ENCODE data around the gene KLC1. TPM values are rescaled to one million over a fixed set of nuclear protein-coding genes. Genes with fewer than 3 reads are reported as not detected.

Gene KLC1
- total and polyA plus RNA-seq, 4 donors = 93.3 to 225 (median 139) TPM

DNA sequence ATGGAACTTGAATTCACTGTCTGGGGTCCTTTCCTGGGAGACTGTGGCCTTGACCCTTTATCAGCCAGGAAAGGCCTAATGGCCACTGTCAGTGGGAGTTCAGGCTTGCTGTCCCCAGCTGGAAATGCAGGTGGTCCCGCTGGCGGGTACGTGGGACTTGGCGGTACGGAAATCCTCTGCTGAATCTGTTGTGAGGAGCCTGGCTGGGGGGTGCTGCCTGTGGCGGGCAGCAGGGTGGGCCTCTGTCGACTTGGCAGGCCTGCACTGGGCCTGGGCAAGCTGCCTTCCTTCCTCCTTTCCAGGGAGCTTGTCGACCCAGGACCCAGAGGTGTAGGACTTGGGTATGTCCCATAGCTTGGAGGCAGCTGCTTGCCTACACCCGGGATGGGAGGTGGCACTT lies 112.9 kb downstream of the KLC1 start:
- no peaks in the 10 kb centered on the region for H3K9me3 ChIP-seq (ENCODE audit: control insufficient read depth in 4 of 4, insufficient read depth in 3 of 4, low read length in 3 of 4)
- H3K36me3 ChIP-seq (ENCODE audit: control insufficient read depth in 4 of 4, insufficient read depth in 4 of 4, low read length in 4 of 4) = peaks cover 8 to 53% (median 14%) of the 10 kb centered on the region in 4 donors
- no peak for ATAC-seq (ENCODE audit: insufficient read depth, low FRiP score)
- H3K9ac ChIP-seq (ENCODE audit: insufficient read depth in 1 of 2, low read length in 2 of 2) = no peak overlapping the region
- no peak overlapping the region for H3K27ac ChIP-seq (ENCODE audit: low read depth in 1 of 2, low read length in 1 of 2)
- DNase-seq = no peak
- 83% methylated on average over 9 of the region's 9 CpGs for WGBS, 2 donors
- H3K4me1 ChIP-seq (ENCODE audit: control insufficient read depth in 5 of 5, insufficient read depth in 5 of 5, low read length in 5 of 5) = peaks cover 0 to 3% (median 0%) of the 10 kb centered on the region in 5 donors
- TF ChIP-seq, protein P1, sequence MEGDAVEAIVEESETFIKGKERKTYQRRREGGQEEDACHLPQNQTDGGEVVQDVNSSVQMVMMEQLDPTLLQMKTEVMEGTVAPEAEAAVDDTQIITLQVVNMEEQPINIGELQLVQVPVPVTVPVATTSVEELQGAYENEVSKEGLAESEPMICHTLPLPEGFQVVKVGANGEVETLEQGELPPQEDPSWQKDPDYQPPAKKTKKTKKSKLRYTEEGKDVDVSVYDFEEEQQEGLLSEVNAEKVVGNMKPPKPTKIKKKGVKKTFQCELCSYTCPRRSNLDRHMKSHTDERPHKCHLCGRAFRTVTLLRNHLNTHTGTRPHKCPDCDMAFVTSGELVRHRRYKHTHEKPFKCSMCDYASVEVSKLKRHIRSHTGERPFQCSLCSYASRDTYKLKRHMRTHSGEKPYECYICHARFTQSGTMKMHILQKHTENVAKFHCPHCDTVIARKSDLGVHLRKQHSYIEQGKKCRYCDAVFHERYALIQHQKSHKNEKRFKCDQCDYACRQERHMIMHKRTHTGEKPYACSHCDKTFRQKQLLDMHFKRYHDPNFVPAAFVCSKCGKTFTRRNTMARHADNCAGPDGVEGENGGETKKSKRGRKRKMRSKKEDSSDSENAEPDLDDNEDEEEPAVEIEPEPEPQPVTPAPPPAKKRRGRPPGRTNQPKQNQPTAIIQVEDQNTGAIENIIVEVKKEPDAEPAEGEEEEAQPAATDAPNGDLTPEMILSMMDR (IDR thresholded peaks at IDR 0.05; ENCODE audit: control extremely low read depth, extremely low read depth) = no peak
- H3K4me3 ChIP-seq = no peak overlapping the region
- no peaks in the 10 kb centered on the region for H3K27me3 ChIP-seq (ENCODE audit: control insufficient read depth in 3 of 3, insufficient read depth in 3 of 3, low read length in 2 of 3)

DNA sequence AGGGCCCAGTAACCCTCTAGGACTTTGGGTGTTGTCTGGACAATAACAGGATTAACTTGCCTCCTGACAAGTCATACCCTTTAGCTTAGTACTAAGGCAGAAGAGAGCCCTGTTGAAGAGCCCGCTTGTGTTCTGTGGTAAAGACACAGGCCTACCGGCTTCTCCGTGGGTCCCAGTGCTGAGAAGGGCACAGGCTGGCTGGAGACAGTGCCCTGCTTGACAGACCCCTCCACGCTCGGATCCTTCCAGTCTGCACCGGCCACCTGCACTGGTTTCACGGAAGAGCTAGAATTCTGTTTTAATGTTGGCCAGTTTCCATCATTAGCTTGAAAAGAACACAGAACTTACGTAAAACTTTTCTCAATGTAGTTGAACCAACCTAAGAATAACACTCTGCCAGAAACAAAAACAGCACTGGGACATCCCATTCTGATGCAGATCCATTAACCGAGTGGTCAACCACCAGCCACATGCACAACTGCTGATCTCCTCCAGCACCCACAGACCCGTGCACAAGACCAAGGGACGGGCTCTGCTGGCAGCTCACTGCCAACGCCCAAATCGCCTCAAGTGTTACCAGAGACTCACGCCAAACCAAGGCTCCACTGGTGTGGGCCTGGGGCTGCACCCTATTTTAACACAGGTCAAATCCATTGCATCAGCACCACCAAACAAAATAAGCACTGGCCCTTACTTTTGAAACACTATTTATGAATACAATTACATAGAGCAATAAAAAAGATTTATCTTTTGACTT lies 113.7 kb downstream of the KLC1 start:
- no peak overlapping the region for H3K4me3 ChIP-seq
- no peaks in the 10 kb centered on the region for H3K4me1 ChIP-seq (ENCODE audit: control insufficient read depth in 5 of 5, insufficient read depth in 5 of 5, low read length in 5 of 5)
- no peaks in the 10 kb centered on the region for H3K9me3 ChIP-seq (ENCODE audit: control insufficient read depth in 4 of 4, insufficient read depth in 3 of 4, low read length in 3 of 4)
- H3K27ac ChIP-seq (ENCODE audit: low read depth in 1 of 2, low read length in 1 of 2) = no peak overlapping the region
- ATAC-seq (ENCODE audit: insufficient read depth, low FRiP score) = no peak
- 94 to 96% methylated on average over 14 of the region's 14 CpGs for WGBS, 2 donors
- no peak overlapping the region for H3K9ac ChIP-seq (ENCODE audit: insufficient read depth in 1 of 2, low read length in 2 of 2)
- H3K36me3 ChIP-seq (ENCODE audit: control insufficient read depth in 4 of 4, insufficient read depth in 4 of 4, low read length in 4 of 4) = peaks cover 6 to 49% (median 13%) of the 10 kb centered on the region in 4 donors
- TF ChIP-seq, protein P1 (IDR thresholded peaks at IDR 0.05; ENCODE audit: control extremely low read depth, extremely low read depth) = no peak
- no peak for DNase-seq
- H3K27me3 ChIP-seq (ENCODE audit: control insufficient read depth in 3 of 3, insufficient read depth in 3 of 3, low read length in 2 of 3) = no peaks in the 10 kb centered on the region

DNA sequence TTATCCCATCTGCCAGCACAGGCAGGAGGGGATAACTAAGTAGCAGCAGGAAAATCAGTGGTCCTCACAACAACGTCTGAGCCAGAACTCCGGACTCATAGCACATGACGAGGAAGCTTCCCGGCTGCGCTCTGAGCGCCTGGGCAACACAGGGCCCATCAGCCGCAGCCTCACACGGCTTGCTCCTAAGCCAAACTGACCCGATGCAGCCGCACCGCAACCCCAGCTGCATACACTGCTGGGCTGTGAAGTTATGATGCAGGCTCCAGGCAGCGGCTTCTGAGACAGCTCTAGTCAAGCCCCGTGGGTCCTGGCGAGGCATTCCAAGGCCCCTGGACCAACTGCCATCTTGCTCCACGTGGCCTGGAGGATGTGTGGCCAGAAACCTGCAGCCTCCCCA lies 114.7 kb downstream of the KLC1 start:
- TF ChIP-seq, protein P1 (IDR thresholded peaks at IDR 0.05; ENCODE audit: control extremely low read depth, extremely low read depth) = no peak
- no peak for DNase-seq

More for the DNA sequence above, 114.7 kb downstream of the KLC1 start:
- H3K9ac ChIP-seq (ENCODE audit: insufficient read depth in 1 of 2, low read length in 2 of 2) = no peak overlapping the region
- H3K36me3 ChIP-seq (ENCODE audit: control insufficient read depth in 4 of 4, insufficient read depth in 4 of 4, low read length in 4 of 4) = peaks cover 0 to 49% (median 9%) of the 10 kb centered on the region in 4 donors
- H3K4me3 ChIP-seq = no peak overlapping the region
- H3K27me3 ChIP-seq (ENCODE audit: control insufficient read depth in 3 of 3, insufficient read depth in 3 of 3, low read length in 2 of 3) = no peaks in the 10 kb centered on the region
- no peaks in the 10 kb centered on the region for H3K4me1 ChIP-seq (ENCODE audit: control insufficient read depth in 5 of 5, insufficient read depth in 5 of 5, low read length in 5 of 5)
- H3K27ac ChIP-seq (ENCODE audit: low read depth in 1 of 2, low read length in 1 of 2) = no peak overlapping the region
- H3K9me3 ChIP-seq (ENCODE audit: control insufficient read depth in 4 of 4, insufficient read depth in 3 of 4, low read length in 3 of 4) = no peaks in the 10 kb centered on the region
- whole genome bisulfite sequencing, 2 donors = 94 to 95% methylated on average over 15 of the region's 15 CpGs
- no peak for ATAC-seq (ENCODE audit: insufficient read depth, low FRiP score)

Data from lung (tissue), 12 donors.